ENCODE measurements around the gene EEF1AKMT4.

GRCh38 chr3:184290331-184290730 is 40.9 kb downstream of the EEF1AKMT4 start:
- TF ChIP-seq POLR2AphosphoS5 (IDR thresholded peaks at IDR 0.05; ENCODE audit: low read depth) (no peak), CTCF (IDR thresholded peaks at IDR 0.05; ENCODE audit: insufficient read depth, low read length) (no peak), REST (IDR thresholded peaks at IDR 0.05; ENCODE audit: insufficient replicate concordance, low read depth) (no peak), GABPA (IDR thresholded peaks at IDR 0.05; ENCODE audit: low read depth) (no peak)
